AG09309 (cell line): ENCODE measurements around the gene ULK2.
"Not testable (repeated sequence)": the region's sequence is repeated elsewhere in the genome, so short reads cannot be mapped to it uniquely, and the experiment has no call there.

Experiments
- DNase-seq: peaks from one replicate; pipeline ENCODE4 v3.0.0-alpha.2; 2010; ENCODE audit warnings: low read depth
- H3K4me3 ChIP-seq: 2 replicates; pipeline ENCODE4 v1.5.1; 2011; ENCODE audit warnings: mild to moderate bottlenecking, low read depth, low read length, moderate library complexity; ENCODE audit not compliant: control insufficient read depth
- TF ChIP-seq, protein P1 (sequence below): IDR thresholded peaks from 2 replicates; pipeline ENCODE4 v1.5.1; 2011; ENCODE audit warnings: mild to moderate bottlenecking, low read depth, low read length, inconsistent platforms; ENCODE audit not compliant: insufficient read depth, control insufficient read depth; ENCODE audit errors: missing control alignments

Gene ULK2

GRCh38 chr17:19770985-19771735, 96.6 kb downstream of the ULK2 start:
- TF ChIP-seq, protein P1, sequence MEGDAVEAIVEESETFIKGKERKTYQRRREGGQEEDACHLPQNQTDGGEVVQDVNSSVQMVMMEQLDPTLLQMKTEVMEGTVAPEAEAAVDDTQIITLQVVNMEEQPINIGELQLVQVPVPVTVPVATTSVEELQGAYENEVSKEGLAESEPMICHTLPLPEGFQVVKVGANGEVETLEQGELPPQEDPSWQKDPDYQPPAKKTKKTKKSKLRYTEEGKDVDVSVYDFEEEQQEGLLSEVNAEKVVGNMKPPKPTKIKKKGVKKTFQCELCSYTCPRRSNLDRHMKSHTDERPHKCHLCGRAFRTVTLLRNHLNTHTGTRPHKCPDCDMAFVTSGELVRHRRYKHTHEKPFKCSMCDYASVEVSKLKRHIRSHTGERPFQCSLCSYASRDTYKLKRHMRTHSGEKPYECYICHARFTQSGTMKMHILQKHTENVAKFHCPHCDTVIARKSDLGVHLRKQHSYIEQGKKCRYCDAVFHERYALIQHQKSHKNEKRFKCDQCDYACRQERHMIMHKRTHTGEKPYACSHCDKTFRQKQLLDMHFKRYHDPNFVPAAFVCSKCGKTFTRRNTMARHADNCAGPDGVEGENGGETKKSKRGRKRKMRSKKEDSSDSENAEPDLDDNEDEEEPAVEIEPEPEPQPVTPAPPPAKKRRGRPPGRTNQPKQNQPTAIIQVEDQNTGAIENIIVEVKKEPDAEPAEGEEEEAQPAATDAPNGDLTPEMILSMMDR: no peak
- no peak overlapping the region for H3K4me3 ChIP-seq
- no peak for DNase-seq

GRCh38 chr17:19769946-19770652, 97.6 kb downstream of the ULK2 start:
- DNase-seq: peak; percentile 74
- TF ChIP-seq, protein P1: no peak
- no peak overlapping the region for H3K4me3 ChIP-seq

DNA sequence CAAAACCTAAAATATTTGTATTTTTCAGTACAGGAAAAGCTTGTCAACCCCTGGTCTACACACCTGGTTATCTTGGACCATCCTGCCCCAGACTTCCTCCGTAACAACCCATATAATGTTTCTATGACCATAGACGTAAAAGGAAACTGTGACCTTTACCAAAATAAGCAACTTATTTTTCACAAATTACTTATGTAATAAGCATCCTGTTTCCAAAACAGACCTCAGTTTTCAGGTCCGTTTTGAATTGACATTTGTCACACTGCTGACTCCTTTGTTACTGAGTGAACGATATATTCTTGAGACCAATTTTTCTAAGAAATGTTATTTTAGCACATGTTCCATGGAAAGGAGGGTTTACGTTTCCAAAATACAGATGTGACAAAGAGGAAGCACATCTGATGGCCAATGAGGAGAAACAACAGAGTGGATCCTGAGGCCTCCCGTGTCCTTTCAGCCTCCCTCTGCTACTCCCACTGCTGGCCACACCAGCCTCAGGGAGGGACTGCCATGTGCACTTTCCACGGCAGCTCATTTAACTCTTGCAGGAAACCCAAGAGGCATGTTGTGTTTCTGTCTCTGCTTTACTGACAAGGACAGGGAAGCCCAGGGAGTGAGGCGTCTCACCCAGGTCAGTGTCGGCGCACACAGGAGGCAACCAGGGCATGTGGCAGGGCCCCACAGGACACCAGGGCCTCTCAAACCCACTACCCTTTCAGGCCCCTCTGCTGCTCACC, 99.5 kb downstream of the ULK2 start:
- H3K4me3 ChIP-seq: no peak overlapping the region
- TF ChIP-seq, protein P1: no peak
- DNase-seq: no peak

- no peak for DNase-seq
- TF ChIP-seq, protein P1: peak; percentile 100
- H3K4me3 ChIP-seq: no peak overlapping the region
Measured at GRCh38 chr17:19766421-19767270, 101.1 kb downstream of the ULK2 start.

- DNase-seq: no peak
- no peak overlapping the region for H3K4me3 ChIP-seq
- TF ChIP-seq, protein P1: no peak
Measured at GRCh38 chr17:19766016-19766415, 101.7 kb downstream of the ULK2 start.

DNA sequence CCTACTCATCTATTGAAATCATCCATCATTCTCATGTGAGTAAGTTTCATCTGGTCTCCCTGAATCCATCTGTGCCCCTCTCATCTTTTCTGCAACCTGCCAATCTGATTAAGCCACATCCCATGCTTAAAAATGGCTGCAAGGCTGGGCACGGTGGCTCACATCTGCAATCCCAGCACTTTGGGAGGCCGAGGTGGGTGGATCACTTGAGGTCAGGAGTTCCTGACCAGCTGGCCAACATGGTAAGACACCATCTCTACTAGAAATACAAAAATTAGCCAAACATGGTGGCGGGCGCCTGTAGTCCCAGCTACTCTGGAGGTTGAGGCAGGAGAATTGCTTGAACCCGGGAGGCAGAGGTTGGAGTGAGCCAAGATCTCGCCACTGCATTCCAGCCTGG, 103.7 kb downstream of the ULK2 start:
- H3K4me3 ChIP-seq, DNase-seq: not testable (repeated sequence)
